SK-N-SH treated with all-trans-retinoic acid at 6 μM for 48 hours (cell line): ENCODE results near the gene ENTPD2.

Source experiments
- ATAC-seq: fragments of 200-7000 bp; cut with Tn5 transposase; 3 replicates; pipeline ENCODE4 v1.9.1; 2020; ENCODE audit warnings: mild to moderate bottlenecking, moderate library complexity
- ARNTL ChIP-seq: fragments of 450-650 bp; formaldehyde crosslinking; IDR thresholded peaks from 2 replicates; pipeline ENCODE4 v1.5.0; 2020; ENCODE audit warnings: low read depth, mild to moderate bottlenecking, moderate library complexity, borderline replicate concordance
- BACH2 ChIP-seq: fragments of 250-450 bp; sonication (Bioruptor Pico); IDR thresholded peaks from 2 replicates; pipeline ENCODE4 v1.9.0; 2021; ENCODE audit warnings: mild to moderate bottlenecking, borderline replicate concordance
- CREB5 ChIP-seq: fragments of 250-450 bp; sonication (Bioruptor Pico); IDR thresholded peaks from 2 replicates; pipeline ENCODE4 v1.5.1; 2020; ENCODE audit warnings: low read depth, mild to moderate bottlenecking, moderate library complexity
- CSDC2 ChIP-seq: fragments of 250-450 bp; sonication (Bioruptor Pico); IDR thresholded peaks from 2 replicates; pipeline ENCODE4 v1.5.0; 2020; ENCODE audit warnings: mild to moderate bottlenecking, moderate library complexity
- CSRNP3 ChIP-seq: fragments of 250-450 bp; sonication (Bioruptor Pico); IDR thresholded peaks from 2 replicates; pipeline ENCODE4 v1.5.1; 2021; ENCODE audit warnings: mild to moderate bottlenecking, moderate library complexity
- ESRRG ChIP-seq: fragments of 250-450 bp; sonication (Bioruptor Pico); IDR thresholded peaks from 2 replicates; pipeline ENCODE4 v1.6.1; 2021; ENCODE audit warnings: mild to moderate bottlenecking
- GLIS3 ChIP-seq: fragments of 250-450 bp; sonication (Bioruptor Pico); IDR thresholded peaks from 2 replicates; pipeline ENCODE4 v1.5.0; 2020; ENCODE audit warnings: mild to moderate bottlenecking, moderate library complexity
- ISL1 ChIP-seq: fragments of 250-450 bp; sonication (Bioruptor Pico); IDR thresholded peaks from 2 replicates; pipeline ENCODE4 v2.1.2; 2022; ENCODE audit warnings: mild to moderate bottlenecking, moderate library complexity
- OSR1 ChIP-seq: fragments of 250-450 bp; sonication (Bioruptor Pico); IDR thresholded peaks from 2 replicates; pipeline ENCODE4 v1.8.0; 2022; ENCODE audit warnings: moderate library complexity, mild to moderate bottlenecking, inconsistent platforms
- PATZ1 ChIP-seq: fragments of 250-450 bp; sonication (Bioruptor Pico); IDR thresholded peaks from 2 replicates; pipeline ENCODE4 v1.8.0; 2020; ENCODE audit warnings: mild to moderate bottlenecking, moderate library complexity, borderline replicate concordance
- POU6F1 ChIP-seq: fragments of 250-450 bp; sonication (Bioruptor Pico); IDR thresholded peaks from 2 replicates; pipeline ENCODE4 v1.8.0; 2021; ENCODE audit warnings: low read depth, mild to moderate bottlenecking, moderate library complexity, borderline replicate concordance
- PPARA ChIP-seq: fragments of 250-450 bp; sonication (Bioruptor Pico); IDR thresholded peaks from 2 replicates; pipeline ENCODE4 v1.5.0; 2020; ENCODE audit warnings: mild to moderate bottlenecking, borderline replicate concordance
- RARB ChIP-seq: fragments of 250-450 bp; sonication (Bioruptor Pico); IDR thresholded peaks from 2 replicates; pipeline ENCODE4 v1.8.0; 2021; ENCODE audit warnings: mild to moderate bottlenecking, moderate library complexity
- SNAI2 ChIP-seq: fragments of 250-450 bp; sonication (Bioruptor Pico); IDR thresholded peaks from 2 replicates; pipeline ENCODE4 v1.5.0; 2020; ENCODE audit warnings: mild to moderate bottlenecking, moderate library complexity
- TCF4 ChIP-seq: fragments of 250-450 bp; sonication (Bioruptor Pico); IDR thresholded peaks from 2 replicates; pipeline ENCODE4 v1.8.0; 2021; ENCODE audit warnings: mild to moderate bottlenecking, moderate library complexity, borderline replicate concordance
- TOX ChIP-seq: fragments of 250-450 bp; sonication (Bioruptor Pico); IDR thresholded peaks from 2 replicates; pipeline ENCODE4 v1.8.0; 2021; ENCODE audit warnings: mild to moderate bottlenecking, moderate library complexity, borderline replicate concordance
- TSHZ2 ChIP-seq: fragments of 250-450 bp; sonication (Bioruptor Pico); IDR thresholded peaks from 2 replicates; pipeline ENCODE4 v1.5.0; 2020; ENCODE audit warnings: mild to moderate bottlenecking, moderate library complexity
- ZC3H10 ChIP-seq: fragments of 250-450 bp; sonication (Bioruptor Pico); IDR thresholded peaks from 2 replicates; pipeline ENCODE4 v1.5.1; 2021; ENCODE audit warnings: mild to moderate bottlenecking, moderate library complexity
- ZFP30 ChIP-seq: fragments of 450-650 bp; formaldehyde crosslinking; IDR thresholded peaks from 2 replicates; pipeline ENCODE4 v1.5.0; 2022; ENCODE audit warnings: mild to moderate bottlenecking, moderate library complexity
- ZNF565 ChIP-seq: fragments of 450-650 bp; formaldehyde crosslinking; conservative IDR thresholded peaks from 2 replicates; pipeline ENCODE4 v1.5.0; 2020; ENCODE audit warnings: low read depth, mild to moderate bottlenecking, moderate library complexity
- ZNF70 ChIP-seq: fragments of 450-650 bp; formaldehyde crosslinking; IDR thresholded peaks from 2 replicates; pipeline ENCODE4 v1.5.0; 2020; ENCODE audit warnings: mild to moderate bottlenecking, moderate library complexity
- ZNF8 ChIP-seq: fragments of 450-650 bp; formaldehyde crosslinking; IDR thresholded peaks from 2 replicates; pipeline ENCODE4 v1.5.0; 2020; ENCODE audit warnings: mild to moderate bottlenecking, moderate library complexity

The ENTPD2 gene

GRCh38 chr9:137031904-137032640 lies 21.8 kb downstream of the ENTPD2 start, which contains the start of gene FUT7:
Gene FUT7, minus strand, starts transcription at chr9:137032088. Its CDS starts 97 bp downstream, at chr9:137031991.
- TF ChIP-seq SNAI2 (CRISPR knock-in tag), result no peak
- TF ChIP-seq RARB, result no peak
- TF ChIP-seq ZC3H10 (CRISPR knock-in tag), result no peak
- TF ChIP-seq ZNF8 (CRISPR knock-in tag), result no peak
- no peak for TF ChIP-seq ZFP30 (CRISPR knock-in tag)
- TF ChIP-seq ZNF70 (CRISPR knock-in tag), result no peak
- TF ChIP-seq TSHZ2 (CRISPR knock-in tag), result no peak
- TF ChIP-seq PATZ1 (CRISPR knock-in tag), result no peak
- no peak for TF ChIP-seq CSDC2
- no peak for TF ChIP-seq ZNF565 (CRISPR knock-in tag)
- TF ChIP-seq, all 23 proteins: peak for 0
- no peak for ATAC-seq

- no peak for ATAC-seq
- TF ChIP-seq GLIS3 (CRISPR knock-in tag) (no peak), TCF4 (CRISPR knock-in tag) (no peak), ESRRG (CRISPR knock-in tag) (no peak), TOX (CRISPR knock-in tag) (no peak), ZNF70 (CRISPR knock-in tag) (no peak), OSR1 (CRISPR knock-in tag) (no peak), POU6F1 (CRISPR knock-in tag) (no peak), CSDC2 (no peak), BACH2 (CRISPR knock-in tag) (no peak), ZNF565 (CRISPR knock-in tag) (no peak), RARB (no peak), SNAI2 (CRISPR knock-in tag) (no peak), ZC3H10 (CRISPR knock-in tag) (no peak), ISL1 (CRISPR knock-in tag) (no peak), CSRNP3 (CRISPR knock-in tag) (no peak), PATZ1 (CRISPR knock-in tag) (no peak), CREB5 (CRISPR knock-in tag) (no peak), PPARA (CRISPR knock-in tag) (no peak), TSHZ2 (CRISPR knock-in tag) (no peak), ARNTL (CRISPR knock-in tag) (no peak)
Measured at GRCh38 chr9:137030538-137031527, 23.0 kb downstream of the ENTPD2 start.
